ENCODE results near the gene TMEM69. TPM values are rescaled to one million over a fixed set of nuclear protein-coding genes. Genes with fewer than 3 reads are reported as not detected.

Gene TMEM69
- total RNA-seq, 2 donors from 2014 or later: 25.1 to 28.1 TPM

- Histone ChIP-seq H3K9ac (ENCODE audit: extremely low read depth, low read length, poor library complexity, severe bottlenecking) (no peak overlapping the region), H3K27me3 (ENCODE audit: control insufficient read depth, insufficient read depth, low read length, poor library complexity, severe bottlenecking) (no peaks in the 10 kb centered on the region), H3K9me3 (ENCODE audit: control insufficient read depth, low read length) (no peaks in the 10 kb centered on the region), H3K4me3 (ENCODE audit: low read length) (no peak overlapping the region), H3K27ac (ENCODE audit: low read depth, low read length) (no peak overlapping the region), H3K36me3 (ENCODE audit: control insufficient read depth, insufficient read depth, low read length) (peaks cover 54% of the 10 kb centered on the region), H3K4me1 (ENCODE audit: control insufficient read depth, insufficient read depth, low read length) (no peaks in the 10 kb centered on the region)
- Mint-ChIP-seq H3K36me3 (ENCODE audit: low read depth) (peaks cover 42% of the 10 kb centered on the region), H3K27me3 (ENCODE audit: insufficient read depth) (no peaks in the 10 kb centered on the region), H3K27ac (no peak overlapping the region), H3K4me3 (no peak overlapping the region), H3K4me1 (no peaks in the 10 kb centered on the region), H3K9me3 (no peaks in the 10 kb centered on the region)
- 83 to 91% methylated on average over 3 to 7 of the region's 7 CpGs for WGBS, 2 experiments (ENCODE audit: insufficient coverage in 1 of 2, insufficient read length in 1 of 2)
- DNase-seq: no peak
- TF ChIP-seq, protein P1, sequence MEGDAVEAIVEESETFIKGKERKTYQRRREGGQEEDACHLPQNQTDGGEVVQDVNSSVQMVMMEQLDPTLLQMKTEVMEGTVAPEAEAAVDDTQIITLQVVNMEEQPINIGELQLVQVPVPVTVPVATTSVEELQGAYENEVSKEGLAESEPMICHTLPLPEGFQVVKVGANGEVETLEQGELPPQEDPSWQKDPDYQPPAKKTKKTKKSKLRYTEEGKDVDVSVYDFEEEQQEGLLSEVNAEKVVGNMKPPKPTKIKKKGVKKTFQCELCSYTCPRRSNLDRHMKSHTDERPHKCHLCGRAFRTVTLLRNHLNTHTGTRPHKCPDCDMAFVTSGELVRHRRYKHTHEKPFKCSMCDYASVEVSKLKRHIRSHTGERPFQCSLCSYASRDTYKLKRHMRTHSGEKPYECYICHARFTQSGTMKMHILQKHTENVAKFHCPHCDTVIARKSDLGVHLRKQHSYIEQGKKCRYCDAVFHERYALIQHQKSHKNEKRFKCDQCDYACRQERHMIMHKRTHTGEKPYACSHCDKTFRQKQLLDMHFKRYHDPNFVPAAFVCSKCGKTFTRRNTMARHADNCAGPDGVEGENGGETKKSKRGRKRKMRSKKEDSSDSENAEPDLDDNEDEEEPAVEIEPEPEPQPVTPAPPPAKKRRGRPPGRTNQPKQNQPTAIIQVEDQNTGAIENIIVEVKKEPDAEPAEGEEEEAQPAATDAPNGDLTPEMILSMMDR (conservative IDR thresholded peaks at IDR 0.05): no peak
These were observed 6.8 kb downstream of the TMEM69 start for GRCh38 chr1:45694823-45695222.

- no peak overlapping the region for H3K4me3 ChIP-seq (ENCODE audit: low read length)
- Mint-ChIP-seq H3K9me3 (peaks cover 8% of the 10 kb centered on the region), H3K27ac (no peak overlapping the region), H3K4me3 (no peak overlapping the region), H3K4me1 (no peaks in the 10 kb centered on the region), H3K36me3 (ENCODE audit: low read depth) (peaks cover 30% of the 10 kb centered on the region), H3K27me3 (ENCODE audit: insufficient read depth) (no peaks in the 10 kb centered on the region)
- no peak for DNase-seq
- TF ChIP-seq, protein P1 (conservative IDR thresholded peaks at IDR 0.05): no peak
- H3K9ac ChIP-seq (ENCODE audit: extremely low read depth, low read length, poor library complexity, severe bottlenecking): no peak overlapping the region
- no peak overlapping the region for H3K27ac ChIP-seq (ENCODE audit: low read depth, low read length)
- 92% methylated on average over 1 of the region's 1 CpG; no CpG with 5 or more reads in 1 of the 2 experiments for WGBS, 2 experiments (ENCODE audit: insufficient coverage in 1 of 2, insufficient read length in 1 of 2)
- peaks cover 3% of the 10 kb centered on the region for H3K36me3 ChIP-seq (ENCODE audit: control insufficient read depth, insufficient read depth, low read length)
- H3K9me3 ChIP-seq (ENCODE audit: control insufficient read depth, low read length): no peaks in the 10 kb centered on the region
- no peaks in the 10 kb centered on the region for H3K27me3 ChIP-seq (ENCODE audit: control insufficient read depth, insufficient read depth, low read length, poor library complexity, severe bottlenecking)
- H3K4me1 ChIP-seq (ENCODE audit: control insufficient read depth, insufficient read depth, low read length): no peaks in the 10 kb centered on the region
These were observed 16.7 kb downstream of the TMEM69 start for GRCh38 chr1:45704637-45705036.

DNA sequence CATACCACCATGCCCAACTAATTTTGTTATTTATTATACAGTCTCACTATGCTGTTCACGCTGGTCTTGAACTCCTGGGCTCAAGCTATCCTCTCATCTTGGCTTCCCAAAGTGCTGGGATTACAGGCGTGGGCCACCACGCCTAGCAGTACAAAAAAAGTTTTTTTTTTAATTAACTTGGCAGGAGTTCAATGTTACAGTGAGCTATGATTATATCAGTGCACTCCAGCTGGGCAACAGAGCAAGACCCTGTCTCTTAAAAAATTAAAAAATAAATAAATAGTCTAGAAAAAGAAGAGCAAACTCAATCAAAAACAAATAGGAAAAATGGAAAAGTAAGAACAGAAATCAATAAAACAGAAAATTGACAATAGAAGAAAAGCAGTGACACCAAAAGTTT is 25.7 kb downstream of the TMEM69 start:
- Histone ChIP-seq H3K27ac (ENCODE audit: low read depth, low read length) (no peak overlapping the region), H3K4me1 (ENCODE audit: control insufficient read depth, insufficient read depth, low read length) (no peaks in the 10 kb centered on the region), H3K4me3 (ENCODE audit: low read length) (no peak overlapping the region), H3K9me3 (ENCODE audit: control insufficient read depth, low read length) (no peaks in the 10 kb centered on the region), H3K36me3 (ENCODE audit: control insufficient read depth, insufficient read depth, low read length) (peaks cover 3% of the 10 kb centered on the region), H3K27me3 (ENCODE audit: control insufficient read depth, insufficient read depth, low read length, poor library complexity, severe bottlenecking) (no peaks in the 10 kb centered on the region), H3K9ac (ENCODE audit: extremely low read depth, low read length, poor library complexity, severe bottlenecking) (no peak overlapping the region)
- no peaks in the 10 kb centered on the region for H3K27me3 Mint-ChIP-seq (ENCODE audit: insufficient read depth)
- H3K9me3 Mint-ChIP-seq: no peaks in the 10 kb centered on the region
- DNase-seq: no peak
- H3K4me1 Mint-ChIP-seq: no peaks in the 10 kb centered on the region
- 97 to 98% methylated on average over 3 of the region's 3 CpGs for WGBS, 2 experiments (ENCODE audit: insufficient coverage in 1 of 2, insufficient read length in 1 of 2)
- no peak overlapping the region for H3K4me3 Mint-ChIP-seq
- H3K27ac Mint-ChIP-seq: no peak overlapping the region
- peaks cover 39% of the 10 kb centered on the region for H3K36me3 Mint-ChIP-seq (ENCODE audit: low read depth)
- TF ChIP-seq, protein P1 (conservative IDR thresholded peaks at IDR 0.05): no peak

Measured in endodermal cell (in vitro differentiated cells).